Stimulated activated CD4-positive, alpha-beta T cell treated with anti-CD3 and anti-CD28 coated beads, Interleukin-2, amount 100 ng/mL, for 24 hours (primary cell): ENCODE data around the gene STRN4.
A peak's percentile ranks its signal among the peaks of the same experiment; 100 is the strongest.
"Not testable (repeated sequence)": the region's sequence is repeated elsewhere in the genome, so short reads cannot be mapped to it uniquely, and the experiment has no call there.

ENCODE experiments used
- DNase-seq, 2 donors: peaks; one replicate each; pipeline ENCODE4 v3.0.0-alpha.2; 2020

The STRN4 gene

GRCh38 chr19:46773018-46773399, 26.8 kb upstream of the STRN4 start:
- DNase-seq, result no peak

GRCh38 chr19:46772170-46773017, 26.1 kb upstream of the STRN4 start:
- peak in 1 of 2 donors; percentile 31 for DNase-seq

- DNase-seq, result not testable (repeated sequence)
Measured at GRCh38 chr19:46768746-46769145, 22.5 kb upstream of the STRN4 start.

- DNase-seq, result peak; percentile 66 to 70
Measured at GRCh38 chr19:46766569-46767317, 20.5 kb upstream of the STRN4 start.

GRCh38 chr19:46764817-46765291, 18.6 kb upstream of the STRN4 start:
- no peak for DNase-seq

- DNase-seq, result no peak
Measured at GRCh38 chr19:46762245-46762890, 16.1 kb upstream of the STRN4 start.

GRCh38 chr19:46761418-46761831, 15.2 kb upstream of the STRN4 start:
- no peak for DNase-seq

- not testable (repeated sequence) for DNase-seq
Measured at GRCh38 chr19:46760897-46761296, 14.6 kb upstream of the STRN4 start.

- no peak for DNase-seq
Measured at GRCh38 chr19:46760363-46760762, 14.1 kb upstream of the STRN4 start.

GRCh38 chr19:46759817-46760333, 13.6 kb upstream of the STRN4 start:
- no peak for DNase-seq

GRCh38 chr19:46759206-46759605, 13.0 kb upstream of the STRN4 start:
- no peak for DNase-seq

- no peak for DNase-seq
Measured at GRCh38 chr19:46756544-46756888, 10.3 kb upstream of the STRN4 start.

- no peak for DNase-seq
Measured at GRCh38 chr19:46755853-46756543, 9.7 kb upstream of the STRN4 start.

- no peak for DNase-seq
Measured at GRCh38 chr19:46755077-46755852, 9.0 kb upstream of the STRN4 start.

- peak; percentile 70 to 73 for DNase-seq
Measured at GRCh38 chr19:46753420-46754155, 7.3 kb upstream of the STRN4 start.

- DNase-seq, result peak; percentile 87 to 88
Measured at GRCh38 chr19:46748325-46749109, 2.3 kb upstream of the STRN4 start.

GRCh38 chr19:46745521-46746280, 549 bp downstream of the STRN4 start, which contains the start of gene FKRP:
TSS of gene FKRP (plus strand) at chr19:46746057. CDS start at chr19:46755451, 9,394 bp downstream.
- peak; percentile 46 to 51 for DNase-seq

GRCh38 chr19:46745030-46745429, 1.2 kb downstream of the STRN4 start:
- no peak for DNase-seq

GRCh38 chr19:46744005-46744691, 2.1 kb downstream of the STRN4 start:
- DNase-seq, result no peak
